ENCODE data around the gene PDIA2.

PDIA2 gene

DNA sequence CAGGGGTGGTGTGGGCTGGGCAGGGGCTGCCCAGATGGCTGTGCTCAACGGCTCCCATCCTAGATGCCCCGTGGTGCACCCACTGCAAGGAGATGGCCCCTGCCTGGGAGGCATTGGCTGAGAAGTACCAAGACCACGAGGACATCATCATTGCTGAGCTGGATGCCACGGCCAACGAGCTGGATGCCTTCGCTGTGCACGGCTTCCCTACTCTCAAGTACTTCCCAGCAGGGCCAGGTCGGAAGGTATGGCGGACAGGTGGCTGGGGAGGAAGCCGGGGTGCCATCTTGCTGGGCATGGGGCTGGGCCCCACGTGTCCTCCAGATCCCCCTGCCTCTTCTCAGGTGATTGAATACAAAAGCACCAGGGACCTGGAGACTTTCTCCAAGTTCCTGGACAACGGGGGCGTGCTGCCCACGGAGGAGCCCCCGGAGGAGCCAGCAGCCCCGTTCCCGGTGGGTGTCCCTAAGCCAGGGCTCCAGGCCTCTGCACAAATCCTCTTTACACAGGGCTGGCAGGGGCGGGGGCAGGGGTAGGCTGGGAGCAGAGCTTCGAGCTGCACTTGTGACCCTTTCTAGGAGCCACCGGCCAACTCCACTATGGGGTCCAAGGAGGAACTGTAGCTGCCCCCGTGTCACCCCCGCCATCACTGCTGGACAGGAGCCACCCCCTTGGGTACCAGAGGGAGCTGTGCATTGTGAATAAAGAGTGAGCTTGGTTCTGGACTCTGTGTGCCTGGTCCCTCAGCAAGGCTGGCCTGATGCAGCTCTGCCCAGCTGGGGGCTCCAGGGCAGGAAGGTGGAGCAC lies 3.7 kb downstream of the PDIA2 start:
- Histone ChIP-seq H3K9ac (ENCODE audit: low read length) (no peak overlapping the region), H3K4me1 (ENCODE audit: low read length) (peaks cover 6% of the 10 kb centered on the region), H2AFZ (ENCODE audit: low read depth, low read length) (no peak overlapping the region), H3K27me3 (ENCODE audit: low read depth, low read length) (no peaks in the 10 kb centered on the region), H4K20me1 (ENCODE audit: insufficient read depth, low read length) (no peaks in the 10 kb centered on the region), H3K79me2 (ENCODE audit: low read length) (peaks cover 26% of the 10 kb centered on the region), H3K36me3 (replicated peaks; ENCODE audit: low read depth, low read length) (peaks cover 26% of the 10 kb centered on the region), H3K4me3 (ENCODE audit: low read length) (no peak overlapping the region), H3K4me2 (ENCODE audit: low read length) (no peak overlapping the region), H3K27ac (ENCODE audit: low read length) (no peak overlapping the region), H3K9me3 (ENCODE audit: insufficient read depth, low read length) (no peaks in the 10 kb centered on the region)
- TF ChIP-seq, protein P1, sequence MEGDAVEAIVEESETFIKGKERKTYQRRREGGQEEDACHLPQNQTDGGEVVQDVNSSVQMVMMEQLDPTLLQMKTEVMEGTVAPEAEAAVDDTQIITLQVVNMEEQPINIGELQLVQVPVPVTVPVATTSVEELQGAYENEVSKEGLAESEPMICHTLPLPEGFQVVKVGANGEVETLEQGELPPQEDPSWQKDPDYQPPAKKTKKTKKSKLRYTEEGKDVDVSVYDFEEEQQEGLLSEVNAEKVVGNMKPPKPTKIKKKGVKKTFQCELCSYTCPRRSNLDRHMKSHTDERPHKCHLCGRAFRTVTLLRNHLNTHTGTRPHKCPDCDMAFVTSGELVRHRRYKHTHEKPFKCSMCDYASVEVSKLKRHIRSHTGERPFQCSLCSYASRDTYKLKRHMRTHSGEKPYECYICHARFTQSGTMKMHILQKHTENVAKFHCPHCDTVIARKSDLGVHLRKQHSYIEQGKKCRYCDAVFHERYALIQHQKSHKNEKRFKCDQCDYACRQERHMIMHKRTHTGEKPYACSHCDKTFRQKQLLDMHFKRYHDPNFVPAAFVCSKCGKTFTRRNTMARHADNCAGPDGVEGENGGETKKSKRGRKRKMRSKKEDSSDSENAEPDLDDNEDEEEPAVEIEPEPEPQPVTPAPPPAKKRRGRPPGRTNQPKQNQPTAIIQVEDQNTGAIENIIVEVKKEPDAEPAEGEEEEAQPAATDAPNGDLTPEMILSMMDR (IDR thresholded peaks at IDR 0.05; ENCODE audit: low read depth, low read length) = no peak
- TF ChIP-seq EZH2phosphoT487 (IDR thresholded peaks at IDR 0.05; ENCODE audit: low read depth) = no peak

DNA sequence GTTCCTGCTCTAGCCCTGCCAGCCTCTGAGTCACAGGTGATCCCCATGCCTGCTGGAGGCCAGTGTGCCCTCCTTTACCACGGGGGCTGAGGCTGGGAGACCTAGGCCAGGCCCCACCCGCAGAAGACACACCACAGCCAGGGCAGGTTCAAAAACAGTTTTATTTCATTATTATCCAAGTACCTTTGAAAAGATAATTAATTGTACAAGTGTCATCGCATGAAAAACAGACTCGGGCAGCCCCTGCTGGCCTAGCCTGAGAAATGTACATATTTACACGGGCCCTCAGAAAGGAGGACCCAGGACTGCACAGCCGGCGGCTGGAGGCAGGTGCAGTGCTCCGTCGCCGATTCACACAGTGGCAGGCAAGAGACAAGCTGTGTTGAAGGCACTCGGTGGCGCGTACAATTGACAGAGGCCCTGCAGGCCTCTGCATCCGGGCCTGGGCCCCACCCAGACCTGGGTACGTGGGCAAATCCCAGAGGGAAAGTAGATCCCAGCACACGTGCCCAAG lies 4.4 kb downstream of the PDIA2 start:
- no peak overlapping the region for H3K4me2 ChIP-seq (ENCODE audit: low read length)
- no peaks in the 10 kb centered on the region for H4K20me1 ChIP-seq (ENCODE audit: insufficient read depth, low read length)
- H3K79me2 ChIP-seq (ENCODE audit: low read length) = peaks cover 26% of the 10 kb centered on the region

DNA sequence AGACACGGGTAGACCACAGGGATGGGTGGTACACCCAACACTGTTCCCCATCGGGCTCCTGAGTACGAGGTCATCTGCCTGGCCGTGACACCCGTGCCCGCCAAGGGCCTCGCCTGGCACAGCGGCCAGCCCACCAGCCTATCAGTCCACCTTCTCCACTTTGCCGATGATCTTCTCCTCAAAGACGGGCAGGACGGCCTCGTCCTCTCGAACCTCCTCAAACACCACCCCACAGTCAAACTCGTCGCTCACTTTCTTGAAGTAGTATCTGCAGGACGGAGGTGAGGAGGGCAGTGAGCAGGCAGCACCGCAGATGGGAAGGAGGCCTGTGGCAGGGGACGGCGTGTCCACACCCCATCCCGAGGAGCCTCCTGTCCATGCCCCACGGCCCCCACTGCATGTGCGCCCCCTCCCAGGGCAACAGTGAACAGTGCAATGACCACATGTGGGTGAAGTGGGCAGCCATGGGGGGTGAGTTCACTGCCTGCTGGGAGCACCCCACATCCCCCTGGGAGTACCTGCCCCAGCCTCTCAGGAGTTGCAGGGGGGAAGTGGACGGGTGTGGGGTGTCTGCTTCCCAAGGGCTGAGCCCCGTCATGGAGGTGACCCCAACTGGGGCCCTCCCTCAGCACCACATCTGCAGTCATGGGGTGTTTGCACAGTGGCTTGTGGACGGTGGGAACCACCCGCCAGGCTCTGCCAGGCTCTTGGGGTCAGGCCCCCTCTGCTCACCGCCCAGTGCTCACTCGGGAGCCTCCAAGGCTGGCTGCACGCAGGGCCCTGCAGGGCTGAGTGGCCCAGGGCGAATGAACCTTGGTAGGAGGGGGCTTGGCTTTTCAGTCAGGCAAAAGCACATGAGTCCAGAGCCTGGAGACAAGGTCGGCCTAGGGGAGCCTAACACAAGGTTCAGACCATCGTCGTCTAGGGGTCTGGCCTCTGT lies 5.3 kb downstream of the PDIA2 start:
- no peak overlapping the region for H2AFZ ChIP-seq (ENCODE audit: low read depth, low read length)
- no peak overlapping the region for H3K4me2 ChIP-seq (ENCODE audit: low read length)
- H3K9me3 ChIP-seq (ENCODE audit: insufficient read depth, low read length) = no peaks in the 10 kb centered on the region
- peaks cover 26% of the 10 kb centered on the region for H3K36me3 ChIP-seq (replicated peaks; ENCODE audit: low read depth, low read length)
- peaks cover 19% of the 10 kb centered on the region for H3K79me2 ChIP-seq (ENCODE audit: low read length)
- H3K9ac ChIP-seq (ENCODE audit: low read length) = no peak overlapping the region
- no peaks in the 10 kb centered on the region for H4K20me1 ChIP-seq (ENCODE audit: insufficient read depth, low read length)
- H3K4me3 ChIP-seq (ENCODE audit: low read length) = no peak overlapping the region
- H3K4me1 ChIP-seq (ENCODE audit: low read length) = peaks cover 6% of the 10 kb centered on the region
- H3K27ac ChIP-seq (ENCODE audit: low read length) = no peak overlapping the region
- TF ChIP-seq EZH2phosphoT487 (IDR thresholded peaks at IDR 0.05; ENCODE audit: low read depth) = no peak
- no peaks in the 10 kb centered on the region for H3K27me3 ChIP-seq (ENCODE audit: low read depth, low read length)

More for the DNA sequence above, 4.4 kb downstream of the PDIA2 start:
- TF ChIP-seq, protein P1 (IDR thresholded peaks at IDR 0.05; ENCODE audit: low read depth, low read length) = peak; percentile 31
- no peak for TF ChIP-seq EZH2phosphoT487 (IDR thresholded peaks at IDR 0.05; ENCODE audit: low read depth)
- Histone ChIP-seq H2AFZ (ENCODE audit: low read depth, low read length) (no peak overlapping the region), H3K36me3 (replicated peaks; ENCODE audit: low read depth, low read length) (peaks cover 26% of the 10 kb centered on the region), H3K27ac (ENCODE audit: low read length) (no peak overlapping the region), H3K9ac (ENCODE audit: low read length) (no peak overlapping the region), H3K27me3 (ENCODE audit: low read depth, low read length) (no peaks in the 10 kb centered on the region), H3K4me1 (ENCODE audit: low read length) (peaks cover 6% of the 10 kb centered on the region), H3K9me3 (ENCODE audit: insufficient read depth, low read length) (no peaks in the 10 kb centered on the region), H3K4me3 (ENCODE audit: low read length) (no peak overlapping the region)

DNA sequence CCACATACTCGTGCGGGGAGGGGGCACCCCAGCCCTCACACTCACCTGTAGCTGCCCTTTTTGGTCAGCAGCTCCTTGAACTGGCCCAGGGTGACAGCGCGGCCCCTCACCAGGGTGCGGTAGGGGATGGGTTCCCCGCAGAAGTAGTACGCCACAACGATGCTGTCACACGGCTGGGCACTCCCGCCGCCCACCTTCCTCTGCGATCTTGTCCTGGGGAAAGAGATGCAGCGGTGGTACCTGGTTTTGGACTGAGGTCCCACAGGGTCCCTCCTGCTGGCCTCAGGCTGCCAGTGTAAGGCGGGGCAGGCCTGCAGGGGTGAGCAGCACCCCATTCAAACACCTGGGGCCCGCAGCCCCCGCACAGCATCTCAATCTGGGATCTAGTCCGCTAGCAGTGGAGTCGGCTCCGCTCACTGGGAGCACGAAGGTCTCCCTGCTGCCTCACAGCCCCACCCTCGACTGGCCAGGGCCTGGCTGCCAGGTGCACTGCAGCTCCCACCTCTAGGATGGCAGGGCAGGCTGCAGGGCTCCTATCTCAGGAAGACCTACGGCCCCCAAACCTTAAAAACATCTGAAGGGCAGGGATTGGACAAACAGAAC lies 6.5 kb downstream of the PDIA2 start:
- Histone ChIP-seq H4K20me1 (ENCODE audit: insufficient read depth, low read length) (no peaks in the 10 kb centered on the region), H3K4me3 (ENCODE audit: low read length) (no peak overlapping the region), H3K9ac (ENCODE audit: low read length) (no peak overlapping the region), H3K4me1 (ENCODE audit: low read length) (peaks cover under 1% of the 10 kb centered on the region), H2AFZ (ENCODE audit: low read depth, low read length) (no peak overlapping the region), H3K4me2 (ENCODE audit: low read length) (no peak overlapping the region), H3K9me3 (ENCODE audit: insufficient read depth, low read length) (no peaks in the 10 kb centered on the region), H3K27me3 (ENCODE audit: low read depth, low read length) (no peaks in the 10 kb centered on the region), H3K27ac (ENCODE audit: low read length) (no peak overlapping the region), H3K36me3 (replicated peaks; ENCODE audit: low read depth, low read length) (peaks cover 22% of the 10 kb centered on the region), H3K79me2 (ENCODE audit: low read length) (peaks cover 6% of the 10 kb centered on the region)
- no peak for TF ChIP-seq EZH2phosphoT487 (IDR thresholded peaks at IDR 0.05; ENCODE audit: low read depth)
- TF ChIP-seq, protein P1 (IDR thresholded peaks at IDR 0.05; ENCODE audit: low read depth, low read length) = no peak
